K562 (cell line): ENCODE measurements around the gene TMC8. TPM values are rescaled to one million over a fixed set of nuclear protein-coding genes. Genes with fewer than 3 reads are reported as not detected.
"Not testable (repeated sequence)": the region's sequence is repeated elsewhere in the genome, so short reads cannot be mapped to it uniquely, and the experiment has no call there.

Experiments used
- BCOR ChIP-seq: fragments of 450-650 bp; IDR thresholded peaks from 2 replicates; pipeline ENCODE4 v1.6.1; 2016
- CHAMP1 ChIP-seq: fragments of 450-650 bp; IDR thresholded peaks from 2 replicates; pipeline ENCODE4 v1.6.1; 2016; ENCODE audit warnings: mild to moderate bottlenecking
- CUX1 ChIP-seq: fragments of 200-800 bp; sonication (Bioruptor generic); IDR thresholded peaks from 2 replicates; pipeline ENCODE4 v1.6.1; 2016; ENCODE audit warnings: missing genetic modification characterization, missing compliant biosample characterization
- DPF2 ChIP-seq: fragments of 450-650 bp; IDR thresholded peaks from 2 replicates; pipeline ENCODE4 v1.6.1; 2016
- FOSL1 ChIP-seq: fragments of 200-800 bp; sonication (Bioruptor generic); conservative IDR thresholded peaks from 2 replicates; pipeline ENCODE4 v1.6.1; 2016; ENCODE audit warnings: missing genetic modification characterization, missing compliant biosample characterization
- ID3 ChIP-seq, 2 experiments: fragments of 250-450 bp in 1 of 2; fragments of 450-650 bp in 1 of 2; sonication (Bioruptor Pico) in 1 of 2; IDR thresholded peaks; 2 replicates each; pipeline versions ENCODE4 v1.6.1 to v1.8.0; 2016 to 2021; ENCODE audit warnings: mild to moderate bottlenecking in 2 of 2, moderate library complexity in 2 of 2, missing compliant biosample characterization in 1 of 2, missing genetic modification characterization in 1 of 2
- KLF16 ChIP-seq: IDR thresholded peaks from 2 replicates; pipeline ENCODE4 v1.6.1; 2016; ENCODE audit warnings: antibody characterized with exemption
- MEF2A ChIP-seq: IDR thresholded peaks from 2 replicates; pipeline ENCODE4 v1.6.1; 2011; ENCODE audit warnings: low read depth, mild to moderate bottlenecking, low read length, moderate library complexity; ENCODE audit not compliant: control insufficient read depth
- MITF ChIP-seq: IDR thresholded peaks from 2 replicates; pipeline ENCODE4 v1.6.1; 2014; ENCODE audit warnings: antibody characterized with exemption
- NBN ChIP-seq: fragments of 450-650 bp; IDR thresholded peaks from 2 replicates; pipeline ENCODE4 v1.6.1; 2016; ENCODE audit warnings: low read depth, mild to moderate bottlenecking
- POLR2AphosphoS5 ChIP-seq: IDR thresholded peaks from 2 replicates; pipeline ENCODE4 v1.6.1; 2011; ENCODE audit warnings: mild to moderate bottlenecking, low read depth, low read length, moderate library complexity; ENCODE audit not compliant: control insufficient read depth, insufficient read depth
- SMAD4 ChIP-seq: fragments of 250-450 bp; sonication (Bioruptor Pico); conservative IDR thresholded peaks from 2 replicates; pipeline ENCODE4 v1.8.0; 2021; ENCODE audit warnings: inconsistent platforms, mild to moderate bottlenecking, moderate library complexity
- STAT5A ChIP-seq: IDR thresholded peaks from 2 replicates; pipeline ENCODE4 v1.6.1; 2012; ENCODE audit warnings: low read length, inconsistent platforms, borderline replicate concordance
- VEZF1 ChIP-seq: fragments of 200-800 bp; sonication (Bioruptor generic); IDR thresholded peaks from 2 replicates; pipeline ENCODE4 v1.6.1; 2017; ENCODE audit warnings: missing genetic modification characterization, missing compliant biosample characterization
- ZNF324 ChIP-seq: fragments of 250-450 bp; sonication (Bioruptor Pico); IDR thresholded peaks from 2 replicates; pipeline ENCODE4 v1.4.0; 2020; ENCODE audit warnings: mild to moderate bottlenecking
- polyA plus RNA-seq, 8 experiments: library from polyadenylated mRNA; depleted of rRNA in 4 of 8; stranded (reverse) in 5 of 8; unstranded in 3 of 8; fragments of >200 nt; fragmentation: Nextera tagmentation in 2 of 8; fragmentation: Illumina TruSeq in 1 of 8; extraction: Ambion mirVana in 2 of 8; extraction: Trizol in 1 of 8; gene quantifications; 2 replicates each; pipeline versions ENCODE4 v1.2.1 to v1.2.3, GENCODE V29; 2011 to 2014; ENCODE audit warnings: inconsistent platforms in 1 of 8, missing spikeins in 1 of 8
- total RNA-seq, 7 experiments: library from RNA; depleted of rRNA in 6 of 7; stranded (reverse); fragments of >200 nt in 6 of 7; fragmentation: Illumina TruSeq in 2 of 7; extraction: Trizol in 2 of 7; gene quantifications; 2 replicates each; pipeline versions ENCODE4 v1.2.1 to v1.2.3, GENCODE V29; 2011 to 2021; ENCODE audit warnings: low replicate concordance in 1 of 7

The TMC8 gene
- total and polyA plus RNA-seq, 9 of the 15 experiments (the other 6 are each of a cell fraction or from before 2014, with no cell fraction given), result 0.13 to 10.9 (median 2.8) TPM

- TF ChIP-seq MITF, result peak; percentile 80
- peak; percentile 66; the same call in 1 of the 2 replicates for TF ChIP-seq CUX1 (CRISPR knock-in tag)
- TF ChIP-seq VEZF1, result peak; percentile 45
- peak; percentile 80 for TF ChIP-seq SMAD4 (CRISPR knock-in tag)
- peak; percentile 85 for TF ChIP-seq DPF2
- TF ChIP-seq BCOR, result 0 out of 2 replicates have a peak, but pooled peaks have one; percentile 37
- TF ChIP-seq ID3 (CRISPR knock-in tag; IDR thresholded peaks at IDR 0.05), result not testable (repeated sequence)
- TF ChIP-seq ID3 (tag; IDR thresholded peaks at IDR 0.05), result peak; percentile 81
- TF ChIP-seq POLR2AphosphoS5, result peak; percentile 64; the same call in 1 of the 2 replicates
- peak; percentile 69; the same call in 1 of the 2 replicates for TF ChIP-seq MEF2A
- peak; percentile 65; the same call in 1 of the 2 replicates for TF ChIP-seq NBN
- peak; percentile 49 for TF ChIP-seq FOSL1 (tag)
- TF ChIP-seq ZNF324 (CRISPR knock-in tag), result 0 out of 2 replicates have a peak, but pooled peaks have one; percentile 40
- peak; percentile 36; the same call in 1 of the 2 replicates for TF ChIP-seq CHAMP1
- TF ChIP-seq KLF16, result peak; percentile 88
- peak; percentile 69 for TF ChIP-seq STAT5A
Measured at GRCh38 chr17:78082355-78082872, 48.2 kb upstream of the TMC8 start (continued).
